KOPT-K1 (cell line): ENCODE measurements around the gene C12orf76.
"Not testable (repeated sequence)": the region's sequence is repeated elsewhere in the genome, so short reads cannot be mapped to it uniquely, and the experiment has no call there.

Source experiments
- H3K27ac ChIP-seq: fragments of 200-600 bp; sonication (generic); 2 replicates; pipeline ENCODE4 v1.5.1; 2016; ENCODE audit warnings: antibody characterized with exemption, mild to moderate bottlenecking, low read depth, low read length; ENCODE audit not compliant: poor library complexity, severe bottlenecking
- H3K36me3 ChIP-seq: fragments of 200-600 bp; sonication (generic); 2 replicates; pipeline ENCODE4 v1.5.1; 2017; ENCODE audit warnings: antibody characterized with exemption, mild to moderate bottlenecking, low read length, moderate library complexity; ENCODE audit not compliant: insufficient read depth
- H3K9me3 ChIP-seq: fragments of 200-600 bp; sonication (generic); 2 replicates; pipeline ENCODE4 v1.5.1; 2017; ENCODE audit warnings: antibody characterized with exemption, low read length, mild to moderate bottlenecking; ENCODE audit not compliant: insufficient read depth, poor library complexity, severe bottlenecking

Gene C12orf76

GRCh38 chr12:110048242-110049027, at the start of gene C12orf76:
TSS of gene C12orf76 (minus strand) at chr12:110048522. CDS start at chr12:110048495, 27 bp downstream.
- H3K36me3 ChIP-seq = no peaks in the 10 kb centered on the region
- no peaks in the 10 kb centered on the region for H3K9me3 ChIP-seq
- H3K27ac ChIP-seq = peak within 1 kb of the TSS; percentile 74

- Histone ChIP-seq H3K36me3 (no peaks in the 10 kb centered on the region), H3K9me3 (no peaks in the 10 kb centered on the region), H3K27ac (no peak overlapping the region)
Measured at GRCh38 chr12:110093631-110094311, 45.4 kb upstream of the C12orf76 start.

- Histone ChIP-seq H3K9me3 (no peaks in the 10 kb centered on the region), H3K36me3 (no peaks in the 10 kb centered on the region), H3K27ac (no peak overlapping the region)
Measured at GRCh38 chr12:110091136-110091711, 42.9 kb upstream of the C12orf76 start.

GRCh38 chr12:110090266-110091135, 42.2 kb upstream of the C12orf76 start:
- no peaks in the 10 kb centered on the region for H3K9me3 ChIP-seq
- H3K36me3 ChIP-seq = no peaks in the 10 kb centered on the region
- no peak overlapping the region for H3K27ac ChIP-seq

GRCh38 chr12:110088936-110089335, 40.6 kb upstream of the C12orf76 start:
- no peaks in the 10 kb centered on the region for H3K9me3 ChIP-seq
- H3K27ac ChIP-seq = no peak overlapping the region
- no peaks in the 10 kb centered on the region for H3K36me3 ChIP-seq

- not testable (repeated sequence) for H3K27ac ChIP-seq, H3K9me3 ChIP-seq, H3K36me3 ChIP-seq
Measured at GRCh38 chr12:110088216-110088615, 39.9 kb upstream of the C12orf76 start.

GRCh38 chr12:110084314-110085015, 36.1 kb upstream of the C12orf76 start:
- Histone ChIP-seq H3K36me3 (no peaks in the 10 kb centered on the region), H3K9me3 (no peaks in the 10 kb centered on the region), H3K27ac (no peak overlapping the region)

GRCh38 chr12:110080410-110080809, 32.1 kb upstream of the C12orf76 start:
- Histone ChIP-seq H3K36me3 (no peaks in the 10 kb centered on the region), H3K9me3 (no peaks in the 10 kb centered on the region), H3K27ac (peak overlapping the region; percentile 74)

GRCh38 chr12:110079477-110080400, 31.4 kb upstream of the C12orf76 start:
- H3K9me3 ChIP-seq = no peaks in the 10 kb centered on the region
- H3K27ac ChIP-seq = peak overlapping the region; percentile 74
- H3K36me3 ChIP-seq = no peaks in the 10 kb centered on the region

GRCh38 chr12:110077800-110078199, 29.5 kb upstream of the C12orf76 start:
- no peaks in the 10 kb centered on the region for H3K9me3 ChIP-seq
- H3K27ac ChIP-seq = no peak overlapping the region
- H3K36me3 ChIP-seq = no peaks in the 10 kb centered on the region

- H3K9me3 ChIP-seq = no peaks in the 10 kb centered on the region
- no peak overlapping the region for H3K27ac ChIP-seq
- H3K36me3 ChIP-seq = no peaks in the 10 kb centered on the region
Measured at GRCh38 chr12:110075880-110076279, 27.6 kb upstream of the C12orf76 start.

- no peaks in the 10 kb centered on the region for H3K9me3 ChIP-seq
- H3K36me3 ChIP-seq = no peaks in the 10 kb centered on the region
- peak overlapping the region; percentile 70 for H3K27ac ChIP-seq
Measured at GRCh38 chr12:110074089-110074488, 25.8 kb upstream of the C12orf76 start.

GRCh38 chr12:110073049-110073831, 24.9 kb upstream of the C12orf76 start:
- H3K36me3 ChIP-seq = no peaks in the 10 kb centered on the region
- H3K27ac ChIP-seq = peak overlapping the region; percentile 70
- no peaks in the 10 kb centered on the region for H3K9me3 ChIP-seq
